ENCODE measurements around the gene SKIL. TPM values are rescaled to one million over a fixed set of nuclear protein-coding genes. Genes with fewer than 3 reads are reported as not detected.
A peak's percentile ranks its signal among the peaks of the same experiment; 100 is the strongest.

Gene SKIL
- total RNA-seq, 6 experiments from 2014 or later: 14.1 to 29.1 (median 21.3) TPM

GRCh38 chr3:170367797-170368196 is 10.3 kb downstream of the SKIL start:
- ATAC-seq: no peak
- intact Hi-C loops (cut with DNase I): no loop called here
- peaks cover 0 to 4% (median 0%) of the 10 kb centered on the region in 4 donors for H3K4me1 ChIP-seq
- H3K9me3 ChIP-seq: no peaks in the 10 kb centered on the region
- H3K4me3 ChIP-seq: no peak overlapping the region
- no peaks in the 10 kb centered on the region for H3K27me3 ChIP-seq
- 91% methylated on average over 4 of the region's 4 CpGs for WGBS (ENCODE audit: insufficient coverage, low coverage, low lambda C conversion rate, missing lambda C conversion rate)
- DNase-seq: no peak
- no peak for TF ChIP-seq POLR2A (IDR thresholded peaks at IDR 0.05)
- no peak for TF ChIP-seq CTCF (IDR thresholded peaks at IDR 0.05)
- H3K27ac ChIP-seq: no peak overlapping the region
- H3K36me3 ChIP-seq: no peaks in the 10 kb centered on the region

- no peaks in the 10 kb centered on the region for H3K9me3 ChIP-seq
Observed at GRCh38 chr3:170368921-170369320, 11.4 kb downstream of the SKIL start.

GRCh38 chr3:170372190-170372879 is 14.8 kb downstream of the SKIL start:
- H3K27ac ChIP-seq: no peak overlapping the region
- no peak for ATAC-seq
- no peaks in the 10 kb centered on the region for H3K4me1 ChIP-seq
- TF ChIP-seq CTCF (IDR thresholded peaks at IDR 0.05) (no peak), POLR2A (IDR thresholded peaks at IDR 0.05) (no peak)
- no peak for DNase-seq
- 64% methylated on average over 2 of the region's 2 CpGs for WGBS (ENCODE audit: insufficient coverage, low coverage, low lambda C conversion rate, missing lambda C conversion rate)
- H3K27me3 ChIP-seq: no peaks in the 10 kb centered on the region
- peaks cover 0 to 8% (median 0%) of the 10 kb centered on the region in 4 donors for H3K36me3 ChIP-seq
- no peaks in the 10 kb centered on the region for H3K9me3 ChIP-seq
- H3K4me3 ChIP-seq: no peak overlapping the region
- intact Hi-C loops (cut with DNase I): no loop called here

More at GRCh38 chr3:170368921-170369320, 11.4 kb downstream of the SKIL start:
- H3K4me1 ChIP-seq: peaks cover 0 to 4% (median 0%) of the 10 kb centered on the region in 4 donors
- H3K4me3 ChIP-seq: no peak overlapping the region
- no peaks in the 10 kb centered on the region for H3K27me3 ChIP-seq
- 94% methylated on average over 2 of the region's 2 CpGs for WGBS (ENCODE audit: insufficient coverage, low coverage, low lambda C conversion rate, missing lambda C conversion rate)
- no peak overlapping the region for H3K27ac ChIP-seq
- intact Hi-C loops (cut with DNase I): no loop called here
- TF ChIP-seq CTCF (IDR thresholded peaks at IDR 0.05) (peak in 3 of 4 donors; percentile 23 to 35 (median 24)), POLR2A (IDR thresholded peaks at IDR 0.05) (no peak)
- no peak for DNase-seq
- ATAC-seq: no peak
- peaks cover 0 to 8% (median 0%) of the 10 kb centered on the region in 4 donors for H3K36me3 ChIP-seq

- intact Hi-C loops (cut with DNase I): no loop called here
- H3K36me3 ChIP-seq: peaks cover 0 to 35% (median 13%) of the 10 kb centered on the region in 4 donors
- DNase-seq (no peak), ATAC-seq (no peak)
- no peak overlapping the region for H3K4me3 ChIP-seq
- WGBS (ENCODE audit: insufficient coverage, low coverage, low lambda C conversion rate, missing lambda C conversion rate): no CpG with 5 or more reads among the region's 1 CpG
- no peak overlapping the region for H3K27ac ChIP-seq
- no peaks in the 10 kb centered on the region for H3K9me3 ChIP-seq
- no peak for TF ChIP-seq CTCF (IDR thresholded peaks at IDR 0.05)
- TF ChIP-seq POLR2A (IDR thresholded peaks at IDR 0.05): no peak
- no peaks in the 10 kb centered on the region for H3K27me3 ChIP-seq
- H3K4me1 ChIP-seq: no peaks in the 10 kb centered on the region
Observed at GRCh38 chr3:170383567-170383966, 26.1 kb downstream of the SKIL start.
